ELF-1 (cell line): ENCODE data around the gene SAFB2.
A peak's percentile ranks its signal among the peaks of the same experiment; 100 is the strongest.

Experiments
- DNase-seq: peaks from one replicate; pipeline ENCODE4 v3.0.0-alpha.2; 2016; ENCODE audit warnings: low read depth, low spot score

Gene SAFB2

GRCh38 chr19:5622465-5623396 lies at the start of gene SAFB2, which contains the start of gene SAFB:
Gene SAFB2, minus strand, starts transcription at chr19:5622776. Its CDS starts 61 bp downstream, at chr19:5622715.
Gene SAFB, plus strand, starts transcription at chr19:5623083. Its CDS starts 123 bp downstream, at chr19:5623206.
- peak; percentile 99 for DNase-seq

- DNase-seq, result no peak
Measured at GRCh38 chr19:5671600-5671999, 49.0 kb upstream of the SAFB2 start.

GRCh38 chr19:5669212-5669611 lies 46.6 kb upstream of the SAFB2 start:
- DNase-seq, result no peak

GRCh38 chr19:5667751-5668271 lies 45.2 kb upstream of the SAFB2 start:
- peak; percentile 97 for DNase-seq

- DNase-seq, result no peak
Measured at GRCh38 chr19:5666921-5667610, 44.5 kb upstream of the SAFB2 start.

- no peak for DNase-seq
Measured at GRCh38 chr19:5665781-5666513, 43.4 kb upstream of the SAFB2 start.

- DNase-seq, result no peak
Measured at GRCh38 chr19:5664515-5664914, 41.9 kb upstream of the SAFB2 start.

- no peak for DNase-seq
Measured at GRCh38 chr19:5663904-5664303, 41.3 kb upstream of the SAFB2 start.

- DNase-seq, result no peak
Measured at GRCh38 chr19:5661483-5661882, 38.9 kb upstream of the SAFB2 start.

GRCh38 chr19:5655412-5655811 lies 32.8 kb upstream of the SAFB2 start:
- DNase-seq, result no peak

GRCh38 chr19:5654931-5655330 lies 32.4 kb upstream of the SAFB2 start:
- no peak for DNase-seq

- no peak for DNase-seq
Measured at GRCh38 chr19:5652261-5652660, 29.7 kb upstream of the SAFB2 start.

- DNase-seq, result no peak
Measured at GRCh38 chr19:5651361-5651760, 28.8 kb upstream of the SAFB2 start.

GRCh38 chr19:5648464-5648863 lies 25.9 kb upstream of the SAFB2 start:
- DNase-seq, result no peak

GRCh38 chr19:5646703-5647102 lies 24.1 kb upstream of the SAFB2 start:
- no peak for DNase-seq

- DNase-seq, result no peak
Measured at GRCh38 chr19:5645409-5645808, 22.8 kb upstream of the SAFB2 start.

GRCh38 chr19:5644037-5644436 lies 21.5 kb upstream of the SAFB2 start:
- DNase-seq, result no peak

GRCh38 chr19:5643060-5643459 lies 20.5 kb upstream of the SAFB2 start:
- no peak for DNase-seq

- no peak for DNase-seq
Measured at GRCh38 chr19:5642204-5642603, 19.6 kb upstream of the SAFB2 start.

- no peak for DNase-seq
Measured at GRCh38 chr19:5641171-5641570, 18.6 kb upstream of the SAFB2 start.

GRCh38 chr19:5637971-5638370 lies 15.4 kb upstream of the SAFB2 start:
- DNase-seq, result no peak

GRCh38 chr19:5635427-5635826 lies 12.9 kb upstream of the SAFB2 start:
- DNase-seq, result no peak
